Measurements from ENCODE around the gene SIL1. TPM values are rescaled to one million over a fixed set of nuclear protein-coding genes. Genes with fewer than 3 reads are reported as not detected.
A peak's percentile ranks its signal among the peaks of the same experiment; 100 is the strongest.
"Not testable (repeated sequence)": the region's sequence is repeated elsewhere in the genome, so short reads cannot be mapped to it uniquely, and the experiment has no call there.

Gene SIL1
- total RNA-seq, 1 donor from 2014 or later, result 16.1 TPM

DNA sequence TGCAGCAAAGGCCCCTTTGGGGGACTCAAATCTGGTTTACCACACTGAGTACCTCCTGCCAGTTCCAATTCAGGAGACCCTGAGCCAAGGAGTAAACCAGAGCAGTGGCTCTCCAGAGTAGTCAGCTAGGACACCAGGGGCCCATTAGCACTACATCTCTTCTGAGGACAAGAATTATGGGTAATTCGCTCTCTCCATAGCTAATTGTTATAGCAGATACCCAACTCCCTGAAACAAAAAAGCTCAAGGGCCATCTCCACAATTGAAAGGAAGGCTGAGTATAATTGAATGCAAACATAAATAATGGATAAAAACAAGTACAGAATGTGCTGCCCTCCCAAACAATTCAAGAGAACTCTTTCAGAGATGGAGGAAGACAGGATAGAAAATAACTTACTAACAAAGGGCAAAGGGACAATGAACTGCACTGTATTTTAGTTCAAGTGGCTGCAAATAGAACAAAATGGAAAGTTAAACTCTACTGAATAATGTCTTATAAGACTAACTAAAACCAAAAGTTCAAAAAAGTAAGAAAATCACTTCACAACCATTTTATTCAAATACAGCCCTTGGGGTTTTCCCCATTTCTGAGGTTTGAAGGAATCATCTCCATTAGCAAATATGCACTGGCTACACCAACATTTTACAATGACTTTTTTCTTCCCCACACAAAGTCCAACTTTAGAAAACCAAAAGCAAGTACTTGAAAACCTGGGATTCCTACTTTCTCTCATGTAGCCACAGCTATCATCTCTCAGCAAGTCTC lies 118.8 kb downstream of the SIL1 start:
- POLR2A ChIA-PET, result no interaction called here
- no peak for ATAC-seq (ENCODE audit: low read depth)
- intact Hi-C loops (cut with micrococcal nuclease), result no loop called here
- CTCF ChIA-PET, result no interaction called here
- Mint-ChIP-seq H3K4me3 (no peak overlapping the region), H3K9me3 (no peaks in the 10 kb centered on the region), H3K27me3 (no peaks in the 10 kb centered on the region), H3K27ac (no peak overlapping the region), H3K36me3 (ENCODE audit: low read depth) (peaks cover 3% of the 10 kb centered on the region), H3K4me1 (peaks cover 8% of the 10 kb centered on the region)
- TF ChIP-seq, protein P1, sequence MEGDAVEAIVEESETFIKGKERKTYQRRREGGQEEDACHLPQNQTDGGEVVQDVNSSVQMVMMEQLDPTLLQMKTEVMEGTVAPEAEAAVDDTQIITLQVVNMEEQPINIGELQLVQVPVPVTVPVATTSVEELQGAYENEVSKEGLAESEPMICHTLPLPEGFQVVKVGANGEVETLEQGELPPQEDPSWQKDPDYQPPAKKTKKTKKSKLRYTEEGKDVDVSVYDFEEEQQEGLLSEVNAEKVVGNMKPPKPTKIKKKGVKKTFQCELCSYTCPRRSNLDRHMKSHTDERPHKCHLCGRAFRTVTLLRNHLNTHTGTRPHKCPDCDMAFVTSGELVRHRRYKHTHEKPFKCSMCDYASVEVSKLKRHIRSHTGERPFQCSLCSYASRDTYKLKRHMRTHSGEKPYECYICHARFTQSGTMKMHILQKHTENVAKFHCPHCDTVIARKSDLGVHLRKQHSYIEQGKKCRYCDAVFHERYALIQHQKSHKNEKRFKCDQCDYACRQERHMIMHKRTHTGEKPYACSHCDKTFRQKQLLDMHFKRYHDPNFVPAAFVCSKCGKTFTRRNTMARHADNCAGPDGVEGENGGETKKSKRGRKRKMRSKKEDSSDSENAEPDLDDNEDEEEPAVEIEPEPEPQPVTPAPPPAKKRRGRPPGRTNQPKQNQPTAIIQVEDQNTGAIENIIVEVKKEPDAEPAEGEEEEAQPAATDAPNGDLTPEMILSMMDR (IDR thresholded peaks at IDR 0.05), result no peak
- DNase-seq, result no peak

DNA sequence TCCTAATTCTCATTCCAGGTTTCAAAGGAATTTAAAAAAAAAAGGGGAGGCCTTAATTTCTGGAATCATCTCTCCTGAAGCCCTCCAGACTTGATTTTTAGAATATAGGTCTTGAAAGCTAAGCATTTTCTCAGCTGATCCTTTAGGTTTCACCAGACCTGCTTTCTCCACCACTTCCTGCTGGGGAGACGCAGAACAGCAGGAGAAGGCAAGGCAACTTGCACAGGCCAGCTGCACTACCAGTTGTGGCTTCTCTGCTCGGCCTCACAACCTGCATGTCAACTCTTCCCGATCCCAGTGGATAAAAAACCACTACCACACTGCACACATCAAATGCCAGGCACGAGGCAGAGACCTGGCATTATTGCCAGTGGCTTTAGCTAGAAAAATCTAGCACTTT lies 119.8 kb downstream of the SIL1 start:
- no peak for ATAC-seq (ENCODE audit: low read depth)
- Mint-ChIP-seq H3K4me1 (peaks cover 8% of the 10 kb centered on the region), H3K36me3 (ENCODE audit: low read depth) (peaks cover 3% of the 10 kb centered on the region), H3K27me3 (no peaks in the 10 kb centered on the region), H3K27ac (no peak overlapping the region), H3K9me3 (no peaks in the 10 kb centered on the region), H3K4me3 (no peak overlapping the region)
- CTCF ChIA-PET, result no interaction called here
- intact Hi-C loops (cut with micrococcal nuclease), result no loop called here
- POLR2A ChIA-PET, result no interaction called here
- no peak for DNase-seq
- TF ChIP-seq, protein P1 (IDR thresholded peaks at IDR 0.05), result no peak

DNA sequence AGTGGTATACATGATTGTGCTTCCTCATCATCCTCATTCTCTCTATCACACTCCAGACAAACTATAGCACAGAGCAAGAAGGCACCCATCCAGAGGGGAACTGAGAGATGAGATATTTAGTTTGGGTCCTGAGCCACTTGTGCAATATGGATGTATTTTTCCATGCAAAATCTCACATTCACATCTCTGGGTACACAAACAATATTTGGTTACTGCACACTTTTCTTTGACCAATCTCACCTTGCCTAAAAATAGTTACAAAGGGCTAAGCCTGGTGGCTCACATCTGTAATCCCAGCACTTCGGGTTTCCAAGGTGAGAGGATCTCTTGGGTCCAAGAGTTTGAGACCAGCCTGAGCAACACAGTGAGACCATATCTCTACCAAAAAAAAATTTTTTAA lies 120.3 kb downstream of the SIL1 start:
- intact Hi-C loops (cut with micrococcal nuclease), result no loop called here
- H3K27me3 Mint-ChIP-seq, result no peaks in the 10 kb centered on the region
- peaks cover 8% of the 10 kb centered on the region for H3K4me1 Mint-ChIP-seq
- CTCF ChIA-PET, result no interaction called here
- ATAC-seq (ENCODE audit: low read depth) (no peak), DNase-seq (no peak)
- no peak overlapping the region for H3K4me3 Mint-ChIP-seq
- TF ChIP-seq, protein P1 (IDR thresholded peaks at IDR 0.05), result no peak
- H3K36me3 Mint-ChIP-seq (ENCODE audit: low read depth), result peaks cover 3% of the 10 kb centered on the region
- no peaks in the 10 kb centered on the region for H3K9me3 Mint-ChIP-seq
- H3K27ac Mint-ChIP-seq, result peak overlapping the region; percentile 5
- POLR2A ChIA-PET, result no interaction called here

- no peak for DNase-seq
- TF ChIP-seq, protein P1 (IDR thresholded peaks at IDR 0.05), result no peak
- no peak for ATAC-seq (ENCODE audit: low read depth)
- CTCF ChIA-PET, result no interaction called here
- Mint-ChIP-seq H3K9me3 (no peaks in the 10 kb centered on the region), H3K27me3 (no peaks in the 10 kb centered on the region), H3K36me3 (ENCODE audit: low read depth) (no peaks in the 10 kb centered on the region), H3K4me1 (peaks cover 8% of the 10 kb centered on the region), H3K4me3 (no peak overlapping the region), H3K27ac (no peak overlapping the region)
- POLR2A ChIA-PET, result no interaction called here
- intact Hi-C loops (cut with micrococcal nuclease), result no loop called here
Observed at GRCh38 chr5:139076111-139076510, 122.1 kb downstream of the SIL1 start.

DNA sequence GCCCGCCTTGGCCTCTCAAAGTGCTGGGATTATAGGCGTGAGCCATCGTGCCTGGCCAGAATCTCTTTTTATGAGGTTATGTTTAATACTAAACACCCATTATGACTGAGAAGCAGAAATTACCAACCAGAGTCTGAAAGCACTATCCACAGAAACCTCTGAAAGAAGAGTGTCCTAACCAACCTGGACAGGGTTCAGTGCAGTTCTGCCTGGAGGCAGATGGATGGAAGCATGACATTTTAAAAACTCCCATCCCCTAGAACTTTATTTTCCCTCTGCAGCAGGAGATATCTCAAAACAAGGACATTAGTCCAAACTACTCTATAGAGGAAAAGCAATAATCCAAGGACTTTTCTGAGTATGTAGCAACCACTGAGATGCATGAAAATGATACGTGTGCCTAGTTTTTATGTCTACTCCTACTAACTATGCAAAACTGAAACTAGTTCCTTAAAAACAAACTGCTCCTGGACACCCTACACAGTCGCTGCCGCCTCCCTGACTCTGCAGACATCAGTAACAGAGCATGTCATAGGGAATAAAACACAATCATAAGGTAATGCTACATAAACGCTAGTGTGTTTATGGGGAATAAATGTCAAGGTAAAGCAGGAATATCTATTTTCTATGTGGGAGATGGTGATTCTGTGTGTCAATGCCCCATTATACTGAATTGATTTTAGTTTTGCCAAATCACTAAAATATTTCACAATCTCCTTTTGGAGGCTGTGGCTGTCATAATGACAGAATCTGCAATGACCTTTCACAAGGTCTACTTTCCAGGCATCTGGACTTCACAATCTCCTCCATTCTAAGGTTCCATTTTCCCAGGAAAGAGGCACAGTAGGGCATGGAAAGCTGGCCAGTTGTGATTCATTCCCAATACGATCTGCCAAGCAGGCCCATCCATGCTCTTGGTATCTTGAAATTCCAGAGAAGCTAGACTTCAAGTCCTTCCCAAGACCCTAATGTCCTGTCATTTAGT lies 122.8 kb downstream of the SIL1 start:
- Mint-ChIP-seq H3K4me3 (no peak overlapping the region), H3K27me3 (no peaks in the 10 kb centered on the region), H3K36me3 (ENCODE audit: low read depth) (no peaks in the 10 kb centered on the region), H3K9me3 (no peaks in the 10 kb centered on the region), H3K4me1 (peaks cover 8% of the 10 kb centered on the region), H3K27ac (no peak overlapping the region)
- intact Hi-C loops (cut with micrococcal nuclease), result no loop called here
- DNase-seq (no peak), ATAC-seq (ENCODE audit: low read depth) (no peak)
- ChIA-PET CTCF (no interaction called here), POLR2A (no interaction called here)
- TF ChIP-seq, protein P1 (IDR thresholded peaks at IDR 0.05), result no peak

- H3K4me3 Mint-ChIP-seq; ATAC-seq (ENCODE audit: low read depth); DNase-seq; H3K4me1 Mint-ChIP-seq; intact Hi-C loops (cut with micrococcal nuclease); POLR2A ChIA-PET; H3K36me3 Mint-ChIP-seq (ENCODE audit: low read depth); CTCF ChIA-PET; H3K27me3 Mint-ChIP-seq; H3K9me3 Mint-ChIP-seq; H3K27ac Mint-ChIP-seq: not testable (repeated sequence)
Observed at GRCh38 chr5:139073956-139074355, 124.2 kb downstream of the SIL1 start.
